ENCODE results near the gene PLCB1. TPM values are rescaled to one million over a fixed set of nuclear protein-coding genes. Genes with fewer than 3 reads are reported as not detected.
"Not testable (repeated sequence)": the region's sequence is repeated elsewhere in the genome, so short reads cannot be mapped to it uniquely, and the experiment has no call there.

Gene PLCB1
- total RNA-seq, 4 donors from 2014 or later, result 72.9 to 115 (median 76.3) TPM

DNA sequence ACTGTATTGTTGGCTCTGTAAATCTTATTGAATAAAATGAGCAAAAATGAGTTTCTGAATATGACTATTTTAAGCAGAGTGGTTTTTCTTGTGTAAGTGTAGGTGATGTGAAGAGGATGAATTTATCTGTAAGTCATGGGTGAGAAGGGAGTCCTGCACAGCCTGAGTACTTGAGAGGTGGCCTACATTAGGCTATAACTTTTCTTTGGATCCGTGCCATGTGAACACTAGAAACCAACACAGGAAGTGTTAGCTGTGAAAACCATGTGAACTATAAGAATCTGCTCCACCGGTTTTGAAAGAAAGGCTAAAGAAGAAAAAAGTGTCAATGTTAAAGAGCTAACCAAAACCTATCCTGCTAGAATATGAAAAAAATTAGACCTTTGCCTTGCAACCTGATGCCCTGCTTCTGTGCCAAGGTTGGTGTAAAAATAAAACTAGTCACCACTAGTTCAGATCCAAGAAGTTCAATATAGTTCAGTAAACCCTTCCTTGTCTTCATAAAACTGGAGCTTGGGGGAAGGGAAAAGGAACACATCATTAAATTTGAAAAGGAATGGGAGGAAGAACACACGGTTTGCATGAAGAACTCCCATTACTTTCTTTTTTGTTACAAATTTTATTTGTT lies 21.3 kb downstream of the PLCB1 start:
- intact Hi-C loops (cut with DNase I), result no loop called here
- no peak overlapping the region for H3K4me3 ChIP-seq
- no peak for TF ChIP-seq EP300 (IDR thresholded peaks at IDR 0.05)
- no peak for TF ChIP-seq POLR2A (IDR thresholded peaks at IDR 0.05; ENCODE audit: low read depth)
- TF ChIP-seq, protein P1, sequence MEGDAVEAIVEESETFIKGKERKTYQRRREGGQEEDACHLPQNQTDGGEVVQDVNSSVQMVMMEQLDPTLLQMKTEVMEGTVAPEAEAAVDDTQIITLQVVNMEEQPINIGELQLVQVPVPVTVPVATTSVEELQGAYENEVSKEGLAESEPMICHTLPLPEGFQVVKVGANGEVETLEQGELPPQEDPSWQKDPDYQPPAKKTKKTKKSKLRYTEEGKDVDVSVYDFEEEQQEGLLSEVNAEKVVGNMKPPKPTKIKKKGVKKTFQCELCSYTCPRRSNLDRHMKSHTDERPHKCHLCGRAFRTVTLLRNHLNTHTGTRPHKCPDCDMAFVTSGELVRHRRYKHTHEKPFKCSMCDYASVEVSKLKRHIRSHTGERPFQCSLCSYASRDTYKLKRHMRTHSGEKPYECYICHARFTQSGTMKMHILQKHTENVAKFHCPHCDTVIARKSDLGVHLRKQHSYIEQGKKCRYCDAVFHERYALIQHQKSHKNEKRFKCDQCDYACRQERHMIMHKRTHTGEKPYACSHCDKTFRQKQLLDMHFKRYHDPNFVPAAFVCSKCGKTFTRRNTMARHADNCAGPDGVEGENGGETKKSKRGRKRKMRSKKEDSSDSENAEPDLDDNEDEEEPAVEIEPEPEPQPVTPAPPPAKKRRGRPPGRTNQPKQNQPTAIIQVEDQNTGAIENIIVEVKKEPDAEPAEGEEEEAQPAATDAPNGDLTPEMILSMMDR (IDR thresholded peaks at IDR 0.05), result no peak
- no peak for TF ChIP-seq POLR2AphosphoS5 (IDR thresholded peaks at IDR 0.05)
- no peak for DNase-seq (ENCODE audit: extremely low spot score)
- H3K4me1 ChIP-seq, result peaks cover 60 to 96% (median 94%) of the 10 kb centered on the region in 4 donors
- WGBS, result 34% methylated on average over 3 of the region's 3 CpGs
- H3K27ac ChIP-seq (replicated peaks in 1 of 4), result peak overlapping the region; percentile 2 to 74 (median 54)
- no peaks in the 10 kb centered on the region for H3K36me3 ChIP-seq
- no peaks in the 10 kb centered on the region for H3K9me3 ChIP-seq
- no peaks in the 10 kb centered on the region for H3K27me3 ChIP-seq

DNA sequence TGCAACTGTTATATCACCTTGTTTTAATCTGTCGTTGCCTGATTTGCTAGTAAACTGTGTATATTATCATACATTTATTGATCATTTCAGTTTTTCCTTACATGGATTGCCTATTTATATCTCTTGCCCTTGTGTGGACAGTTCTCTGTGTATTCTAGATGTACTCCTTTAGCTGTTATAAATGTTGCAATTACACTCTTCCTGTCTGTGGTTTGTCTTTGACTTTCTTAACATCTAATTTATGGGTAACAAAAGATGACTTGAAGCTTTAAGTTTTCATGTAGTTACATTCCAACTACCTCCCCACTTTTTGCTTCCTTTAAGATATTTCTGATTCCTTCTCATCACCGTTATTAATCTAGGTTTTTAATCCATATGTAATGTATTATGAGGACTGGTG lies 22.6 kb downstream of the PLCB1 start:
- H3K27ac ChIP-seq (replicated peaks in 1 of 4), result peak overlapping the region in 3 of 4 donors; percentile 1 to 74 (median 42)

DNA sequence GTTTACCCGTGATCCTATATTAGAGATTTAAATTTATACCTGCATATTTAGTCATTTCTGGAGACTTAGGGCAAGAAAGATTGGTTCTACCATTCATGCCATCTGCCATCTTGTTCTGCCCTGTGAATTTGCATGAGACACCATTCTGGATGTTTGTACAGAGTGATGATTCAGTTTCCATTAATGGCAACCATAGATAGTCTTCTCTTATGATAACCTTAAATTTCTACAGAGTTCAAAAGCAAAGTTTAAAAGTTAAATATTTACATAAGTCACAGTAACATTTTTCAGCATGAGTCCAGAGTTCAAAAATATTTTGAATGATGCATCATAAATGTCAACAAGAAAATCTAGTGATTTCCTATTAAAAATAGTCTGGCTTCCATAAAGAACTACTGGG lies 23.2 kb downstream of the PLCB1 start:
- Histone ChIP-seq H3K4me3 (no peak overlapping the region), H3K27me3 (no peaks in the 10 kb centered on the region), H3K36me3 (no peaks in the 10 kb centered on the region), H3K4me1 (peaks cover 53 to 80% (median 77%) of the 10 kb centered on the region in 4 donors), H3K9me3 (no peaks in the 10 kb centered on the region), H3K27ac (replicated peaks in 1 of 4) (peak overlapping the region in 3 of 4 donors; percentile 42 to 74 (median 56))
- no peak for DNase-seq (ENCODE audit: extremely low spot score)
- no peak for TF ChIP-seq POLR2A (IDR thresholded peaks at IDR 0.05; ENCODE audit: low read depth)
- intact Hi-C loops (cut with DNase I), result no loop called here
- WGBS, result 70% methylated on average over 1 of the region's 1 CpG

More for the DNA sequence above, 22.6 kb downstream of the PLCB1 start:
- DNase-seq (ENCODE audit: extremely low spot score), result no peak
- H3K4me1 ChIP-seq, result peaks cover 56 to 84% (median 82%) of the 10 kb centered on the region in 4 donors
- TF ChIP-seq, protein P1 (IDR thresholded peaks at IDR 0.05), result no peak
- TF ChIP-seq POLR2AphosphoS5 (IDR thresholded peaks at IDR 0.05) (no peak), EP300 (IDR thresholded peaks at IDR 0.05) (no peak), POLR2A (IDR thresholded peaks at IDR 0.05; ENCODE audit: low read depth) (no peak)
- intact Hi-C loops (cut with DNase I), result no loop called here
- no peaks in the 10 kb centered on the region for H3K36me3 ChIP-seq
- 70% methylated on average over 2 of the region's 2 CpGs for WGBS
- H3K4me3 ChIP-seq, result no peak overlapping the region
- no peaks in the 10 kb centered on the region for H3K27me3 ChIP-seq
- H3K9me3 ChIP-seq, result no peaks in the 10 kb centered on the region

DNA sequence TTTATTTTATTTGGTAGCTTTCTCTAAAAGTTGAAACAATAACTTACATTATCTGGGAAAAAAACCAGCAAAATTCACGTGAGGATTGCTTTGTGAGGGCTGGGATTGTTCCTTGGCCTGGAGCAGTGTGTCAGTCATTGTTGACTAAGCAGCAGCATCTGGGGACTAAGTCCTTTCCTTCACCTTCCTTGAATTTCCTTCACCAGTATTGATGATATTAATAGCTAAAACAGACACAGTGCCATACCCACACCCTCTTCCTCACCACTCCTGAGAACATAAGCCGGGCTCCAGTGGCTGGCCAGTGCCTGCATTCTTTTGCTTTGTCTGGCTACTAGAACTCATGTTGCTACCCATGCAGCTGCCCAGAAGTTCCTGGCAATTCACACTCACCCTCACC lies 23.7 kb downstream of the PLCB1 start:
- 66% methylated on average over 2 of the region's 2 CpGs for WGBS
- Histone ChIP-seq H3K36me3 (no peaks in the 10 kb centered on the region), H3K4me3 (no peak overlapping the region), H3K4me1 (peaks cover 51 to 75% (median 72%) of the 10 kb centered on the region in 4 donors), H3K27ac (replicated peaks in 1 of 4) (peak overlapping the region; percentile 35 to 74 (median 60)), H3K9me3 (no peaks in the 10 kb centered on the region), H3K27me3 (no peaks in the 10 kb centered on the region)
- DNase-seq (ENCODE audit: extremely low spot score), result no peak
- TF ChIP-seq, protein P1 (IDR thresholded peaks at IDR 0.05), result no peak
- no peak for TF ChIP-seq POLR2A (IDR thresholded peaks at IDR 0.05; ENCODE audit: low read depth)
- no peak for TF ChIP-seq POLR2AphosphoS5 (IDR thresholded peaks at IDR 0.05)
- no peak for TF ChIP-seq EP300 (IDR thresholded peaks at IDR 0.05)
- intact Hi-C loops (cut with DNase I), result no loop called here

DNA sequence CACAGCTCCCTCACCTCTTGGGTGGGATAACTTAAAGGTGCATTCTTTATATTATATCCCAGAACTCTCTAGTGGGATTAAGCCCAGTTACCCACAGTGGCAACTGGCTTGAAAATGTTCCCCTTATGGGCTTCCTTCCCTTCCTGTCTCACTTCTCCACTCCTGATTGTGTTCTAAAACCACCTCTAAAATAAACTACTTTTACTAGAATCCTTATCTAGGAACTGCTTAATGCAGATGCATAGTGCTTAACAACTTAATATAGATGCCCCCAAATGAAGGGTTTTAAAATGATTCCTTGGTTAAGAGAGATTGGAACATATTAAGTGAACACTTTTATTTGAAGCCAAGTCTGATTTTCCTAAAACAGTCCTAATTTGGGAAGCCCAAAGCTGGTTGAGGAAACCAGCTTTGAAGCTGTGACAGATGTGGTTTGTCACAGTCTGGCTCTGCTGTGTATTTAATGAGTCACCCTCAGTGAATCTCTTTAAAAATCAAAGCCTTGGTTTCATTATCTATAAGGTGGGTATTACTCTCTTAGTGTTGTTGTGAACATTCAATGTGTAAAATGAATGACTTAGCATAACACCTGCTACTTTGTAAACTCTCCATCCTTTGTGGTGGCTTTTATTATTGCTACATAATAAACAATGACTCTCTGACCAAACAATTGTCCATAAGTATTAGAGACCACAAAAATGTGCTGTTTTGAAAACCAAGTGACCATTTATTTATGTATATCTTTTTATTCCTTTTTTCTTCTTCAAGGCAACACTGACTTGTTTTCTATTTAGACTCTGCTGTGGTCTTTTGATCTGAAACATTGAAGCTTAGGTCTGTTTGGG lies 24.4 kb downstream of the PLCB1 start:
- no peak for TF ChIP-seq POLR2AphosphoS5 (IDR thresholded peaks at IDR 0.05)
- TF ChIP-seq EP300 (IDR thresholded peaks at IDR 0.05), result no peak
- TF ChIP-seq, protein P1 (IDR thresholded peaks at IDR 0.05), result no peak
- TF ChIP-seq POLR2A (IDR thresholded peaks at IDR 0.05; ENCODE audit: low read depth), result no peak
- Histone ChIP-seq H3K9me3 (no peaks in the 10 kb centered on the region), H3K27ac (replicated peaks in 1 of 4) (peak overlapping the region; percentile 35 to 74 (median 60)), H3K27me3 (no peaks in the 10 kb centered on the region), H3K36me3 (no peaks in the 10 kb centered on the region), H3K4me3 (no peak overlapping the region), H3K4me1 (peaks cover 46 to 75% (median 71%) of the 10 kb centered on the region in 4 donors)
- no peak for DNase-seq (ENCODE audit: extremely low spot score)
- intact Hi-C loops (cut with DNase I), result no loop called here

DNA sequence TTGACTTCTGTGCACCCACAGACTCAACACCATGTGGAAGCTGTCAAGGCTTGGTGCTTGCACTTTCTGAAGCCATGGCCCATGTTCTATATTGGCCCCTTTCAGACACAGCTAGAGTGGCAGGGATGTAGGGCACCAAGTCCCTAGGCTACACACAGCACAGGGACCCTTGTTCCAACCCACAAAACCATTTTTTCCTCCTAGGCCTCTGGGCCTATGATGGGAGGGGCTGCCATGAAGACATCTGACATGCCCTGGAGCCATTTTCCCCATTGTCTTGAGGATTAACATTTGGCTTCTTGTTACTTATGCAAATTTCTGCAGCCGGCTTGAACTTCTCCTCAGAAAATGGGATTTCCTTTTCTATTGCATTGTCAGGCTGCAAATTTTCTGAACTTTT lies 27.2 kb downstream of the PLCB1 start:
- 100% methylated on average over 1 of the region's 1 CpG for WGBS

More for the DNA sequence above, 27.2 kb downstream of the PLCB1 start:
- H3K4me1 ChIP-seq, result peaks cover 37 to 70% (median 68%) of the 10 kb centered on the region in 4 donors
- H3K27ac ChIP-seq (replicated peaks in 1 of 4); H3K9me3 ChIP-seq; H3K27me3 ChIP-seq; H3K4me3 ChIP-seq; H3K36me3 ChIP-seq; intact Hi-C loops (cut with DNase I); DNase-seq (ENCODE audit: extremely low spot score): not testable (repeated sequence)

Measured in esophagus muscularis mucosa (tissue), 4 donors.